Muscle layer of duodenum (tissue), 2 donors: ENCODE measurements around the gene CIDEA.

Experiments used
- H3K27ac ChIP-seq: one replicate; pipeline ENCODE4 v1.7.0; 2013; ENCODE audit warnings: mild to moderate bottlenecking, low read length
- H3K27me3 ChIP-seq: one replicate; pipeline ENCODE4 v1.7.0; 2013; ENCODE audit warnings: low read depth, mild to moderate bottlenecking, control low read depth, low read length
- H3K36me3 ChIP-seq, 2 donors: one replicate each; pipeline ENCODE4 v1.7.0; 2013; ENCODE audit warnings: low read length in 2 of 2, control low read depth in 1 of 2, mild to moderate bottlenecking in 1 of 2; ENCODE audit not compliant: insufficient read depth in 2 of 2, control insufficient read depth in 1 of 2
- H3K4me1 ChIP-seq, 2 donors: one replicate each; pipeline ENCODE4 v1.7.0; 2013; ENCODE audit warnings: low read length in 2 of 2, mild to moderate bottlenecking in 2 of 2, control low read depth in 1 of 2, moderate library complexity in 1 of 2; ENCODE audit not compliant: insufficient read depth in 2 of 2, control insufficient read depth in 1 of 2
- H3K4me3 ChIP-seq, 2 donors: one replicate each; pipeline ENCODE4 v1.7.0; 2013; ENCODE audit warnings: low read length in 2 of 2, low read depth in 1 of 2, mild to moderate bottlenecking in 1 of 2
- H3K9me3 ChIP-seq, 2 donors: one replicate each; pipeline ENCODE4 v1.7.0; 2013; ENCODE audit warnings: low read length in 2 of 2, control low read depth in 1 of 2, mild to moderate bottlenecking in 1 of 2; ENCODE audit not compliant: control insufficient read depth in 1 of 2
- donor health status: healthy.

Gene CIDEA

GRCh38 chr18:12315911-12316310 is 61.8 kb downstream of the CIDEA start:
- Histone ChIP-seq H3K9me3 (peaks cover 0 to 3% of the 10 kb centered on the region in 2 donors), H3K4me1 (peaks cover 9 to 74% of the 10 kb centered on the region in 2 donors), H3K27ac (no peak overlapping the region), H3K36me3 (peaks cover 23 to 35% of the 10 kb centered on the region in 2 donors), H3K4me3 (peak overlapping the region in 1 of 2 donors; percentile 17), H3K27me3 (no peaks in the 10 kb centered on the region)

- Histone ChIP-seq H3K27me3 (no peaks in the 10 kb centered on the region), H3K9me3 (no peaks in the 10 kb centered on the region), H3K27ac (peak overlapping the region; percentile 80), H3K4me1 (peaks cover 9 to 78% of the 10 kb centered on the region in 2 donors), H3K4me3 (no peak overlapping the region), H3K36me3 (peaks cover 20 to 26% of the 10 kb centered on the region in 2 donors)
Measured at GRCh38 chr18:12317664-12318333, 63.6 kb downstream of the CIDEA start.

- Histone ChIP-seq H3K9me3 (no peaks in the 10 kb centered on the region), H3K4me1 (peaks cover 9 to 78% of the 10 kb centered on the region in 2 donors), H3K27ac (peak overlapping the region; percentile 80), H3K4me3 (no peak overlapping the region), H3K36me3 (peaks cover 24 to 29% of the 10 kb centered on the region in 2 donors), H3K27me3 (no peaks in the 10 kb centered on the region)
Measured at GRCh38 chr18:12318334-12318697, 64.2 kb downstream of the CIDEA start.

- Histone ChIP-seq H3K27ac (no peak overlapping the region), H3K27me3 (no peaks in the 10 kb centered on the region), H3K4me3 (no peak overlapping the region), H3K4me1 (peaks cover 9 to 72% of the 10 kb centered on the region in 2 donors), H3K36me3 (peaks cover 22 to 29% of the 10 kb centered on the region in 2 donors), H3K9me3 (no peaks in the 10 kb centered on the region)
Measured at GRCh38 chr18:12318857-12319256, 64.7 kb downstream of the CIDEA start.

- Histone ChIP-seq H3K9me3 (no peaks in the 10 kb centered on the region), H3K36me3 (peaks cover 31 to 40% of the 10 kb centered on the region in 2 donors), H3K4me3 (no peak overlapping the region), H3K4me1 (peaks cover 9 to 53% of the 10 kb centered on the region in 2 donors), H3K27me3 (no peaks in the 10 kb centered on the region), H3K27ac (no peak overlapping the region)
Measured at GRCh38 chr18:12321333-12321732, 67.2 kb downstream of the CIDEA start.

GRCh38 chr18:12324991-12325725 is 71.0 kb downstream of the CIDEA start:
- Histone ChIP-seq H3K9me3 (no peaks in the 10 kb centered on the region), H3K27me3 (no peaks in the 10 kb centered on the region), H3K36me3 (peaks cover 55 to 68% of the 10 kb centered on the region in 2 donors), H3K4me1 (peaks cover 4 to 43% of the 10 kb centered on the region in 2 donors), H3K27ac (no peak overlapping the region), H3K4me3 (no peak overlapping the region)

- Histone ChIP-seq H3K9me3 (no peaks in the 10 kb centered on the region), H3K4me1 (peaks cover 4 to 37% of the 10 kb centered on the region in 2 donors), H3K4me3 (no peak overlapping the region), H3K36me3 (peaks cover 49 to 65% of the 10 kb centered on the region in 2 donors), H3K27me3 (no peaks in the 10 kb centered on the region), H3K27ac (no peak overlapping the region)
Measured at GRCh38 chr18:12325726-12326245, 71.6 kb downstream of the CIDEA start.

GRCh38 chr18:12326711-12327460 is 72.7 kb downstream of the CIDEA start:
- H3K4me3 ChIP-seq, result no peak overlapping the region
- H3K27me3 ChIP-seq, result no peaks in the 10 kb centered on the region
- peaks cover 45 to 62% of the 10 kb centered on the region in 2 donors for H3K36me3 ChIP-seq
- H3K27ac ChIP-seq, result peak overlapping the region; percentile 45
- no peaks in the 10 kb centered on the region for H3K9me3 ChIP-seq
- H3K4me1 ChIP-seq, result peaks cover 4 to 28% of the 10 kb centered on the region in 2 donors
